ENCODE data around the gene RPS6KA2. TPM values are rescaled to one million over a fixed set of nuclear protein-coding genes. Genes with fewer than 3 reads are reported as not detected.

Gene RPS6KA2
- total and polyA plus RNA-seq, 2 experiments from 2014 or later = 12.5 to 25.3 TPM

GRCh38 chr6:166637812-166638572 is 10.9 kb upstream of the RPS6KA2 start:
- Histone ChIP-seq H4K20me1 (replicated peaks; ENCODE audit: insufficient read depth) (no peaks in the 10 kb centered on the region), H3K79me2 (replicated peaks; ENCODE audit: insufficient read depth) (no peaks in the 10 kb centered on the region), H3F3A (replicated peaks; ENCODE audit: low read depth) (no peaks in the 10 kb centered on the region), H2AFZ (no peak overlapping the region), H3K36me3 (ENCODE audit: insufficient read depth) (no peaks in the 10 kb centered on the region), H3K27me3 (ENCODE audit: insufficient read depth) (no peaks in the 10 kb centered on the region), H3K4me3 (no peak overlapping the region), H3K4me2 (no peak overlapping the region), H3K27ac (ENCODE audit: low read depth) (no peak overlapping the region), H3K4me1 (ENCODE audit: insufficient read depth) (no peaks in the 10 kb centered on the region; the same call in 1 of the 2 replicates), H3K9me2 (ENCODE audit: insufficient read depth) (no peaks in the 10 kb centered on the region)
- Mint-ChIP-seq H3K27me3 (ENCODE audit: insufficient read depth, low read depth, poor library complexity) (peaks cover 6% of the 10 kb centered on the region), H3K27ac (no peak overlapping the region), H3K4me3 (no peak overlapping the region), H3K9me3 (no peaks in the 10 kb centered on the region), H3K4me1 (peaks cover 26% of the 10 kb centered on the region), H3K36me3 (ENCODE audit: low read depth) (no peaks in the 10 kb centered on the region)
- ATAC-seq = no peak
- DNase-seq (ENCODE audit: low spot score) = no peak
- TF ChIP-seq NANOG (IDR thresholded peaks at IDR 0.05; ENCODE audit: borderline replicate concordance) (no peak), ZNF114 (CRISPR knock-in tag; IDR thresholded peaks at IDR 0.05) (no peak), JUNB (IDR thresholded peaks at IDR 0.05; ENCODE audit: unreplicated experiment) (no peak), POLR2AphosphoS5 (IDR thresholded peaks at IDR 0.05; ENCODE audit: low read depth) (no peak), EZH2 (IDR thresholded peaks at IDR 0.05; ENCODE audit: low read depth, unreplicated experiment) (no peak), STAT1 (IDR thresholded peaks at IDR 0.05; ENCODE audit: unreplicated experiment) (no peak), CREB1 (CRISPR knock-in tag; IDR thresholded peaks at IDR 0.05; ENCODE audit: low read depth) (no peak), CTCF (conservative IDR thresholded peaks at IDR 0.05; ENCODE audit: low read depth in 2 of 2) (no peak), EZH2phosphoT487 (IDR thresholded peaks at IDR 0.05; ENCODE audit: unreplicated experiment) (no peak), REST (IDR thresholded peaks at IDR 0.05; ENCODE audit: unreplicated experiment) (no peak), ZNF331 (CRISPR knock-in tag; IDR thresholded peaks at IDR 0.05; ENCODE audit: low read depth) (no peak), ZNF462 (CRISPR knock-in tag; IDR thresholded peaks at IDR 0.05) (no peak)
